K562 (cell line): ENCODE data around the gene PLXNB1. TPM values are rescaled to one million over a fixed set of nuclear protein-coding genes. Genes with fewer than 3 reads are reported as not detected.

ENCODE experiments used
- CBFA2T3 ChIP-seq: fragments of 450-650 bp; IDR thresholded peaks from 2 replicates; pipeline ENCODE4 v1.6.1; 2017
- CEBPG ChIP-seq, 3 experiments: fragments of 200-800 bp in 1 of 3; sonication (Bioruptor generic) in 1 of 3; sonication (generic) in 1 of 3; formaldehyde crosslinking in 1 of 3; IDR thresholded peaks in 2 of 3; conservative IDR thresholded peaks in 1 of 3; 2 replicates each; pipeline versions ENCODE4 v1.6.1 to v1.8.0; 2016 to 2022; ENCODE audit warnings: missing compliant biosample characterization in 2 of 3, missing genetic modification characterization in 2 of 3, mild to moderate bottlenecking in 1 of 3, missing genetic modification reagents in 1 of 3
- ESRRB ChIP-seq: fragments of 250-450 bp; sonication (Bioruptor Pico); IDR thresholded peaks from 2 replicates; pipeline ENCODE4 v1.5.0; 2020; ENCODE audit warnings: mild to moderate bottlenecking, moderate library complexity, borderline replicate concordance
- MAX ChIP-seq: sonication (generic); formaldehyde crosslinking; IDR thresholded peaks from 2 replicates; pipeline ENCODE4 v1.9.0; 2022; ENCODE audit warnings: mild to moderate bottlenecking, missing genetic modification reagents
- MBD1 ChIP-seq: fragments of 250-450 bp; sonication (Bioruptor Pico); IDR thresholded peaks from 2 replicates; pipeline ENCODE4 v1.8.0; 2022; ENCODE audit warnings: inconsistent platforms
- MBD2 ChIP-seq: sonication (generic); IDR thresholded peaks from 2 replicates; pipeline ENCODE4 v1.6.1; 2016; ENCODE audit warnings: low read depth, borderline replicate concordance
- MYBL2 ChIP-seq, 2 experiments: fragments of 450-650 bp in 1 of 2; sonication (generic) in 1 of 2; formaldehyde crosslinking in 1 of 2; IDR thresholded peaks; 2 replicates each; pipeline versions ENCODE4 v1.6.1 to v1.8.1; 2017 to 2022; ENCODE audit warnings: borderline replicate concordance in 1 of 2, inconsistent platforms in 1 of 2, low read depth in 1 of 2, mild to moderate bottlenecking in 1 of 2, missing genetic modification reagents in 1 of 2, moderate library complexity in 1 of 2
- RAD51 ChIP-seq: fragments of 450-650 bp; IDR thresholded peaks from 2 replicates; pipeline ENCODE4 v1.7.1; 2016; ENCODE audit warnings: low read depth, mild to moderate bottlenecking, borderline replicate concordance
- RBM17 ChIP-seq: fragments of 200-400 bp; formaldehyde crosslinking; IDR thresholded peaks from 2 replicates; pipeline ENCODE4 v1.6.1; 2017; ENCODE audit warnings: low read depth, mild to moderate bottlenecking, low read length, borderline replicate concordance
- SOX6 ChIP-seq: fragments of 450-650 bp; IDR thresholded peaks from 2 replicates; pipeline ENCODE4 v1.6.1; 2014; ENCODE audit warnings: mild to moderate bottlenecking
- SP2 ChIP-seq: IDR thresholded peaks from 2 replicates; pipeline ENCODE4 v1.6.1; 2011; ENCODE audit warnings: mild to moderate bottlenecking, low read depth, low read length, moderate library complexity; ENCODE audit not compliant: poor library complexity, severe bottlenecking; ENCODE audit errors: extremely low read depth
- STAT6 ChIP-seq: sonication (generic); formaldehyde crosslinking; IDR thresholded peaks from 2 replicates; pipeline ENCODE4 v1.8.1; 2023; ENCODE audit warnings: mild to moderate bottlenecking, missing genetic modification reagents
- TEAD2 ChIP-seq: fragments of 450-650 bp; IDR thresholded peaks from 2 replicates; pipeline ENCODE4 v1.6.1; 2016; ENCODE audit warnings: missing genetic modification characterization, control low read depth, missing compliant biosample characterization
- THRA ChIP-seq: fragments of 450-650 bp; IDR thresholded peaks from 2 replicates; pipeline ENCODE4 v1.6.1; 2017; ENCODE audit warnings: mild to moderate bottlenecking, moderate library complexity
- TRIM25 ChIP-seq: fragments of 450-650 bp; IDR thresholded peaks from 2 replicates; pipeline ENCODE4 v1.7.0; 2016; ENCODE audit warnings: borderline replicate concordance
- USF2 ChIP-seq: sonication (generic); formaldehyde crosslinking; IDR thresholded peaks from 2 replicates; pipeline ENCODE4 v1.5.0; 2020; ENCODE audit warnings: missing genetic modification reagents
- ZNF347 ChIP-seq: fragments of 450-650 bp; formaldehyde crosslinking; IDR thresholded peaks from 2 replicates; pipeline ENCODE4 v1.4.0; 2020; ENCODE audit warnings: low read depth, mild to moderate bottlenecking, moderate library complexity
- polyA plus RNA-seq, 8 experiments: library from polyadenylated mRNA; depleted of rRNA in 4 of 8; stranded (reverse) in 5 of 8; unstranded in 3 of 8; fragments of >200 nt; fragmentation: Nextera tagmentation in 2 of 8; fragmentation: Illumina TruSeq in 1 of 8; extraction: Ambion mirVana in 2 of 8; extraction: Trizol in 1 of 8; gene quantifications; 2 replicates each; pipeline versions ENCODE4 v1.2.1 to v1.2.3, GENCODE V29; 2011 to 2014; ENCODE audit warnings: inconsistent platforms in 1 of 8, missing spikeins in 1 of 8
- total RNA-seq, 7 experiments: library from RNA; depleted of rRNA in 6 of 7; stranded (reverse); fragments of >200 nt in 6 of 7; fragmentation: Illumina TruSeq in 2 of 7; extraction: Trizol in 2 of 7; gene quantifications; 2 replicates each; pipeline versions ENCODE4 v1.2.1 to v1.2.3, GENCODE V29; 2011 to 2021; ENCODE audit warnings: low replicate concordance in 1 of 7

Gene PLXNB1
- total and polyA plus RNA-seq, 9 of the 15 experiments (the other 6 are each of a cell fraction or from before 2014, with no cell fraction given) = 0.17 to 17.4 (median 6.0) TPM

GRCh38 chr3:48434591-48435222, 4.8 kb upstream of the PLXNB1 start (continued):
- TF ChIP-seq SP2 (no peak), CEBPG (CRISPR knock-in tag; IDR thresholded peaks at IDR 0.05) (no peak), CEBPG (tag; conservative IDR thresholded peaks at IDR 0.05 in 1 of 2, IDR thresholded peaks at IDR 0.05 in 1 of 2) (no peak), ESRRB (CRISPR knock-in tag) (no peak), MAX (CRISPR knock-in tag) (0 out of 2 replicates have a peak, but pooled peaks have one; percentile 12), RBM17 (no peak), STAT6 (CRISPR knock-in tag) (no peak), RAD51 (peak; percentile 80), TRIM25 (no peak), THRA (no peak), MBD2 (no peak), SOX6 (no peak), ZNF347 (CRISPR knock-in tag) (no peak), USF2 (CRISPR knock-in tag) (peak; percentile 88), MYBL2 (IDR thresholded peaks at IDR 0.05; ENCODE audit: low read depth) (no peak), MYBL2 (CRISPR knock-in tag; IDR thresholded peaks at IDR 0.05; ENCODE audit: borderline replicate concordance) (no peak), TEAD2 (tag) (no peak), MBD1 (no peak), CBFA2T3 (no peak)
